IMR-90 (cell line): Measurements from ENCODE around the gene FHL2. TPM values are rescaled to one million over a fixed set of nuclear protein-coding genes. Genes with fewer than 3 reads are reported as not detected.

Source experiments
- ATAC-seq: fragments of 200-7000 bp; cut with Tn5 transposase; 2 replicates; pipeline ENCODE4 v1.9.1; 2020; ENCODE audit warnings: low read depth, mild to moderate bottlenecking, moderate library complexity
- BruUV-seq: library from RNA; stranded (reverse); fragments of 400-500 nt; replicated peaks from 2 replicates; lab custom pipeline; 2021; lab: Mats Ljungman, UMichigan
- CTCF ChIA-PET: fragments of 300-600 bp; formaldehyde crosslinking; extraction: SDS; loops from one replicate; lab custom pipeline; 2021; ENCODE audit warnings: antibody characterized with exemption; lab: Yijun Ruan, JAX
- POLR2A ChIA-PET: fragments of 300-600 bp; sonication (Branson Sonifier 250); formaldehyde crosslinking; loops from one replicate; lab custom pipeline; 2022; ENCODE audit warnings: antibody characterized with exemption; ENCODE audit not compliant: unreplicated experiment; lab: Charles Lee
- DNase-seq: peaks from one replicate; pipeline ENCODE4 v3.0.0; 2013
- H2AFZ ChIP-seq: replicated peaks from 2 replicates; pipeline ENCODE3; 2013; ENCODE audit warnings: low read length, mild to moderate bottlenecking; ENCODE audit not compliant: poor library complexity
- H2AK5ac ChIP-seq: 2 replicates; pipeline ENCODE4 v1.6.1; 2013; ENCODE audit warnings: low read depth, low read length, inconsistent platforms
- H2AK9ac ChIP-seq: replicated peaks from 2 replicates; pipeline ENCODE3; 2013; ENCODE audit warnings: mild to moderate bottlenecking, low read depth, low read length, moderate library complexity; ENCODE audit not compliant: poor library complexity
- H2BK120ac ChIP-seq: 2 replicates; pipeline ENCODE4 v1.6.1; 2013; ENCODE audit warnings: low read depth, low read length, inconsistent platforms
- H2BK15ac ChIP-seq: 3 replicates; pipeline ENCODE4 v1.6.1; 2013; ENCODE audit warnings: low read depth, low read length, inconsistent platforms
- H2BK20ac ChIP-seq: 2 replicates; pipeline ENCODE4 v1.6.1; 2013; ENCODE audit warnings: low read depth, mild to moderate bottlenecking, inconsistent platforms, low read length, moderate library complexity
- H2BK5ac ChIP-seq: 2 replicates; pipeline ENCODE4 v1.6.1; 2013; ENCODE audit warnings: mild to moderate bottlenecking, low read depth, low read length, inconsistent platforms; ENCODE audit not compliant: poor library complexity, severe bottlenecking
- H3K14ac ChIP-seq: replicated peaks from 2 replicates; pipeline ENCODE4 v1.6.1; 2013; ENCODE audit warnings: low read depth, low read length, inconsistent platforms
- H3K18ac ChIP-seq: 2 replicates; pipeline ENCODE4 v1.6.1; 2013; ENCODE audit warnings: low read depth, low read length, control low read depth
- H3K23ac ChIP-seq: 2 replicates; pipeline ENCODE4 v1.6.1; 2013; ENCODE audit warnings: low read depth, low read length, inconsistent platforms
- H3K27ac ChIP-seq: 2 replicates; pipeline ENCODE4 v1.5.1; 2013; ENCODE audit warnings: mild to moderate bottlenecking, control low read depth, low read length; ENCODE audit not compliant: insufficient read depth
- H3K27me3 ChIP-seq: 2 replicates; pipeline ENCODE4 v1.6.1; 2013; ENCODE audit warnings: low read length; ENCODE audit not compliant: control insufficient read depth, insufficient read depth
- H3K36me3 ChIP-seq: 2 replicates; pipeline ENCODE4 v1.6.1; 2013; ENCODE audit warnings: low read length, mixed read lengths; ENCODE audit not compliant: control insufficient read depth, insufficient read depth
- H3K4ac ChIP-seq: 2 replicates; pipeline ENCODE4 v1.6.1; 2013; ENCODE audit warnings: low read depth, low read length, inconsistent platforms
- H3K4me1 ChIP-seq: 2 replicates; pipeline ENCODE4 v1.6.1; 2013; ENCODE audit warnings: low read length, mixed read lengths; ENCODE audit not compliant: control insufficient read depth, insufficient read depth
- H3K4me2 ChIP-seq: 2 replicates; pipeline ENCODE4 v1.6.1; 2013; ENCODE audit warnings: low read depth, mild to moderate bottlenecking, control low read depth, low read length, moderate library complexity
- H3K4me3 ChIP-seq: 2 replicates; pipeline ENCODE4 v1.5.1; 2013; ENCODE audit warnings: low read depth, mild to moderate bottlenecking, control low read depth, low read length, moderate library complexity; ENCODE audit not compliant: insufficient read depth
- H3K56ac ChIP-seq: 2 replicates; pipeline ENCODE4 v1.6.1; 2013; ENCODE audit warnings: low read length, inconsistent platforms; ENCODE audit not compliant: insufficient read depth; ENCODE audit errors: extremely low read depth
- H3K79me1 ChIP-seq, 2 experiments: 2 replicates each; pipeline ENCODE4 v1.6.1; 2013; ENCODE audit warnings: low read length in 2 of 2, inconsistent platforms in 1 of 2, low read depth in 1 of 2
- H3K9ac ChIP-seq: 2 replicates; pipeline ENCODE4 v1.6.1; 2013; ENCODE audit warnings: low read depth, low read length, control low read depth
- H3K9me1 ChIP-seq: 2 replicates; pipeline ENCODE4 v1.6.1; 2013; ENCODE audit warnings: low read length, inconsistent platforms; ENCODE audit not compliant: insufficient read depth
- H3K9me3 ChIP-seq: 2 replicates; pipeline ENCODE4 v1.6.1; 2013; ENCODE audit warnings: low read length; ENCODE audit not compliant: control insufficient read depth, insufficient read depth
- H4K20me1 ChIP-seq: 2 replicates; pipeline ENCODE4 v1.6.1; 2013; ENCODE audit warnings: low read length, inconsistent platforms; ENCODE audit not compliant: insufficient read depth
- H4K5ac ChIP-seq: 2 replicates; pipeline ENCODE4 v1.6.1; 2013; ENCODE audit warnings: mild to moderate bottlenecking, low read depth, low read length, control low read depth
- H4K8ac ChIP-seq, 2 experiments: 2 replicates each; pipeline ENCODE4 v1.6.1; 2013; ENCODE audit warnings: low read depth in 2 of 2, low read length in 2 of 2, control low read depth in 1 of 2, inconsistent platforms in 1 of 2
- H4K91ac ChIP-seq: 2 replicates; pipeline ENCODE4 v1.6.1; 2013; ENCODE audit warnings: low read depth, low read length, inconsistent platforms; ENCODE audit not compliant: insufficient read depth
- POLR2A ChIP-seq: IDR thresholded peaks from 2 replicates; pipeline ENCODE4 v1.6.1; 2012; ENCODE audit warnings: mild to moderate bottlenecking, low read depth, low read length
- RAD21 ChIP-seq: IDR thresholded peaks from 2 replicates; pipeline ENCODE4 v1.6.1; 2012; ENCODE audit warnings: low read length, improper control_type of control experiment
- WGBS, 2 experiments: methylation state at CpG; one replicate each; pipeline versions ENCODE4 v1.1.5 to v1.1.7; 2013; ENCODE audit warnings: missing lambda C conversion rate in 2 of 2; ENCODE audit not compliant: insufficient read length in 1 of 2; ENCODE audit errors: extremely low coverage in 2 of 2; 5-methylcytosine and 5-hydroxymethylcytosine counted together
- dilution Hi-C: fragments of 300-500 bp; cut with HindIII; formaldehyde crosslinking; loops from one replicate; pipeline ENCODE4 v1.14.3; 2018; ENCODE audit warnings: low sequenced_read_pairs; ENCODE audit not compliant: unreplicated experiment
- in situ Hi-C: fragments of 300-500 bp; cut with MboI; formaldehyde crosslinking; loops from 3 replicates; pipeline ENCODE4 v1.14.3; 2019; ENCODE audit warnings: low sequenced_read_pairs, inconsistent platforms, mixed read lengths
- intact Hi-C: fragments of 100-400 bp; cut with micrococcal nuclease; formaldehyde crosslinking; loops from 2 replicates; pipeline ENCODE4 v1.10.0; 2022
- polyA plus RNA-seq, 3 experiments: library from polyadenylated mRNA; depleted of rRNA; stranded (reverse); fragments of >200 nt; gene quantifications; 2 replicates each; pipeline ENCODE4 v1.2.3, GENCODE V29; 2012; ENCODE audit warnings: low replicate concordance in 1 of 3
- total RNA-seq: library from RNA; depleted of rRNA; stranded (reverse); fragments of >200 nt; gene quantifications from 2 replicates; pipeline ENCODE4 v1.2.3, GENCODE V29; 2012

FHL2 gene
- total and polyA plus RNA-seq, 2 of the 4 experiments (the other 2 are of a cell fraction): 464 to 550 TPM

GRCh38 chr2:105397025-105397722, 1.7 kb downstream of the FHL2 start:
- BruUV-seq: TSS peak; percentile 85
- ATAC-seq (0 out of 2 replicates have a peak, but pooled peaks have one; percentile 1), DNase-seq (no peak)
- Histone ChIP-seq H3K56ac (peak overlapping the region; percentile 95), H3K4ac (peak overlapping the region; percentile 93), H2BK15ac (peak overlapping the region; percentile 86), H3K18ac (peak overlapping the region; percentile 100), H4K20me1 (peaks cover 45% of the 10 kb centered on the region), H3K9me3 (no peaks in the 10 kb centered on the region), H3K27ac (peak overlapping the region; percentile 100), H3K9me1 (peaks cover 25% of the 10 kb centered on the region), H3K4me2 (peak overlapping the region; percentile 98), H4K91ac (peak overlapping the region; percentile 86), H3K4me3 (peak overlapping the region; percentile 99), H3K27me3 (no peaks in the 10 kb centered on the region), H3K9ac (peak overlapping the region; percentile 100), H3K23ac (peak overlapping the region; percentile 89), H3K79me1 (peaks cover 12 to 49% of the 10 kb centered on the region in 2 experiments), H2BK20ac (peak overlapping the region; percentile 80), H2AK5ac (peak overlapping the region; percentile 99), H2AFZ (no peak overlapping the region), H2AK9ac (no peak overlapping the region), H3K4me1 (peaks cover 27% of the 10 kb centered on the region), H2BK5ac (peak overlapping the region; percentile 99), H3K14ac (peak overlapping the region; percentile 84), H3K36me3 (peaks cover 41% of the 10 kb centered on the region), H4K5ac (peak overlapping the region; percentile 99), H2BK120ac (peak overlapping the region; percentile 63), H4K8ac (peak overlapping the region; percentile 96 to 99)
- POLR2A ChIA-PET: interaction anchor here (0.6 kb wide), 1 partner anchor 124 kb away, joined by 4 read pairs; no protein-coding TSS in a partner anchor
- CTCF ChIA-PET: interaction anchor here (1.2 to 1.5 kb wide), 2 partner anchors 13 to 122 kb away, joined by 3 read pairs; no protein-coding TSS in a partner anchor
- dilution Hi-C loops: no loop called here
- in situ Hi-C loops: no loop called here
- intact Hi-C loops: loop anchor here (2.0 kb wide), 2 partner anchors 48 to 124 kb away; no protein-coding TSS in a partner anchor
- no peak for TF ChIP-seq RAD21
- peak; percentile 91 for TF ChIP-seq POLR2A
- WGBS, 2 experiments: 100% methylated on average over 1 of the region's 13 CpGs; no CpG with 5 or more reads in 1 of the 2 experiments
